Endometrial microvascular endothelial cells (primary cell): Measurements from ENCODE around the gene NT5E. TPM values are rescaled to one million over a fixed set of nuclear protein-coding genes. Genes with fewer than 3 reads are reported as not detected.

Experiments
- in situ Hi-C: cut with HindIII; loops from 2 replicates; pipeline ENCODE4 v1.10.0; 2017; ENCODE audit warnings: low sequenced_read_pairs, low pct_unique_long_range_greater_than_20kb; ENCODE audit errors: inconsistent ontology term
- total RNA-seq: library from RNA; depleted of rRNA; stranded (reverse); fragments of >200 nt; gene quantifications from one replicate; pipeline ENCODE4 v1.2.3, GENCODE V29; 2015; ENCODE audit errors: inconsistent ontology term

NT5E gene
- total RNA-seq, 1 donor from 2014 or later, result 271 TPM

- in situ Hi-C loops, result no loop called here
Measured at GRCh38 chr6:85419046-85419759, 30.7 kb upstream of the NT5E start.

- in situ Hi-C loops, result no loop called here
Measured at GRCh38 chr6:85420551-85420950, 29.3 kb upstream of the NT5E start.

DNA sequence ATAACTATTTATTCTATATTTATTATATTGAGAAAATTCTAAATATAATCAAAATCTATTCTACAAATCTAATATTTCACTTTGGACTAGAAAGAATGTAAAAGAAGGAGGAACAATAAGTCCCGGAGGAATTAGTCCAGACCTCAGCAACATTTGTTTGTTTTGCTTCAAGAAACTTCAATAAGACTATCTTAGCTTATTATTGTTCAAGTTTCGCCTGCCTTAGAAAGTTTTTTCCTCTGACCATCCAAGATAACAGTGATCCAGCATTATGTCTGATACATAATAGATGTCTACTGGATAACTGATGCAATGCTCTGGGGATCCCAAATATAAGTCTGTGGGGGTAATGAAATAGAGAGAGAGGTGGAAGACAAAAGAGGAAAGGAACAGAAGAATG is 28.7 kb upstream of the NT5E start:
- in situ Hi-C loops, result no loop called here

- in situ Hi-C loops, result no loop called here
Measured at GRCh38 chr6:85421972-85422371, 27.9 kb upstream of the NT5E start.

- in situ Hi-C loops, result no loop called here
Measured at GRCh38 chr6:85422996-85423395, 26.9 kb upstream of the NT5E start.

GRCh38 chr6:85424981-85425380 is 24.9 kb upstream of the NT5E start:
- in situ Hi-C loops, result no loop called here

GRCh38 chr6:85425997-85426396 is 23.9 kb upstream of the NT5E start:
- in situ Hi-C loops, result no loop called here

DNA sequence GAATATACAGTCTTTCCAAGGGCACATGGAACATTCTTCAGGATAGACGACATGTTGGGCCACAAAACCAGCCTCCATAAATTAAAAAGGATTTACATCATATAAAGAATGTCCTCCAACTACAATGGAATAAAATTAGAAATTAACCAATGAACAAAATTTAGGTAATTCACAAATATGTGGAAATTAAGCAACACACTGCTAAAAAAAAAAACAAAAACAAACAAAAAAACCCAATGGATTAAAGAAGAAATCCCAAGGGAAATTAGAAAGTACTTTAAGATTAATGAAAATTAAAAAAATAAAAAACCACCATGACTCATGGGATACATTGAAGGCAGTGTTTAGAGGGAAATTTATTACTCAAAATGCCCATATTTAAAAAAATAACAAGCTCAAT is 21.4 kb upstream of the NT5E start:
- in situ Hi-C loops, result no loop called here

DNA sequence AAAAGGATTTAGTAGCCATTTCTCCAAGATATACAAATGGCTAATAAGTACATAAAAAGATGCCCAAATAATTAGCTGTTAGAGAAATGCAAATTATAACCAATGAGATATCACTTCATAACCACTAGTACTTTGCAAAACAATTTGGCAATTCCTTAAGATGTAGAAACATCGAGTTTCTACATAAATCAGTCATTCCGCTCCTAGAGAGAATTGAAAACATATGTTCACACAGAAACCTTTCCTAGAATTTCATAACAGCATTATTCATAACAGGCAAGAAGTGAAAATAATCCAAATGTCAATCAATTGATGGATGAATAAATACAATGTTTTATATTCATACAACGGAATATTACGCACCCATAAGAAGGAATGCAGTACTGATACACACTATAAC is 20.5 kb upstream of the NT5E start:
- in situ Hi-C loops, result no loop called here

- in situ Hi-C loops, result no loop called here
Measured at GRCh38 chr6:85431271-85431670, 18.6 kb upstream of the NT5E start.

- in situ Hi-C loops, result no loop called here
Measured at GRCh38 chr6:85432554-85432953, 17.3 kb upstream of the NT5E start.

DNA sequence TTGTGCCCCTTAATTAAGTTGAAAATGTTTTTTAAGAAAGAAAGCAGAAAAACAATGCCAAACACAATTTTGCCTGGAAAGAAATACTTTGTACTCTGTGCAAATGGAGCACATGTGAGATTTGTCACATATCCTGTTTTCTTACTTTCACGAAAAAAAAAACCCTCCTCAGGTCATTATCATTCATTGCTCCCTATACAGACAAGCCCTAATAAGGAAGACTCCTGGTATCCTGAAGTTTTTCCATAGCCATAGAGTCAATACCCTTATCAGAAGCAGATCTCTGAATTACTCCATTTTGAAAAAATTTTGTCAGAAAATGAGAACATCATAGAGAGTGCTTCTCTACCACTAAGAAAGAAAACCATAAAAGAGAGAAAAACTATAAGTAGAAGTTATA is 14.0 kb upstream of the NT5E start:
- in situ Hi-C loops, result no loop called here

DNA sequence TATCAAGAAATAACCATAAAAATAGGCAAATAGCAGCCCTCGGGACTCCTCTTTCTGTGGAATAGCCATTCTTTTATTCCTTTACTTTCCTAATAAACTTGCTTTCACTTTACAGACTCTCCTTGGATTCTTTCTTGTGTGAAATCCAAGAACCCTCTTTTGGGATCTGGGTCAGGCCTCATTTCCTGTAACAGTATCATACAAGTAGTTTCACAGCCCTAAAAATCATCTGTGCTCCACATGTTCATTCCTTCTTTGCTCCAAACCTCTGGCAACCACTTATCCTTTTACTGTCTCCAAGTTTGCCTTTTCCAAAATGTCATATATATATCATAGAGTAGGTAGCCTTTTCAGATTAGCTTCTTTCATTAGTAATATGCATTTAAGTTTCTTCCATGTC is 13.5 kb upstream of the NT5E start:
- in situ Hi-C loops, result no loop called here

- in situ Hi-C loops, result no loop called here
Measured at GRCh38 chr6:85436939-85437495, 12.9 kb upstream of the NT5E start.

DNA sequence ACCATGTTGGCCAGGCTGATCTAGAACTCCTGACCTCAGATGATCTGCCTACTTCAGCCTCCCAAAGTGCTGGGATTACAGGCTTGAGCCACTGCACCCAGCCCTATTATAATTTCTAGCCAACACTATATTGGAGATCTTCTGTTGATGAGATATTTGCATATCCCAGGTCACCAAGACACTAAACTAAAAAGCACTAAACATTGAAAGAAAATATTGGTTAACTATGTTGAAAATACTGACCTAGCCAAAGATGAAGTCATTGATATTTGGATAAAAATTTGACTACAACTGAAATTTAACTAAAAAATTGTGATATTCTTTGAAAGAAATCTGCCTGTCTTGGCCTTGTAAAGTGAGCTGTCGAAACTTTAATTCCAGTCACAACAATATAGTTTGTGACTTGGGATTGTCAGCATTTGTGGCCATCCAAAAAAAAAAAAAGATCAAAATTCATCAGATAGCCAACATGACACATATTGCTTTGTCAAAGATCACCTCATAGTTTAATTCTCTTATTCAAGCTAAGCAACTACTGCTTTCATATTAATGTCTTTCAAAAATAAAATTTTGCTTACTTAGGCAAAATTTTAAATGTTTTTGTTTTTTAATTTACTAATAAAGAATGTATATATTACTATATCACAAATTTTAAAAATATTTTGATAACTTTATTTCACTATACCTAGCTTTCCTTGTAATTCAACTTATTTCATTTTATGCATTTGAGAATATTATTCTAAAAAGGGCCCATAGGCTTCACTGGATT is 6.3 kb upstream of the NT5E start:
- in situ Hi-C loops, result no loop called here

DNA sequence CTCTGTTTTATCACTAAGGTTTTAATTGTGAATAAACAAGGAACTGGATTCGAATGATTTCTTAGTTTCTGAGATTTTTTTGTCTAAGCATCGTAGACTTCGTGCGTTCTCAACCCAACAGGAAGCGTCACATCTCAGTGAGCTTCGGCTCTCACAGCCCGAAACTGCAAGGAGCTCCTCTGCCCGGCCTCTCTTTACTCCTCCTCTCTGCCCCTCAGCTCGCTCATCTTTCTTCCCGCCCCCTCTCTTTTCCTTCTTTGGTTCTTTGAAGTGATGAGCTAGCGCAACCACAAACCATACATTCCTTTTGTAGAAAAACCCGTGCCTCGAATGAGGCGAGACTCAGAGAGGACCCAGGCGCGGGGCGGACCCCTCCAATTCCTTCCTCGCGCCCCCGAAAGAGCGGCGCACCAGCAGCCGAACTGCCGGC is 480 bp upstream of the NT5E start:
- in situ Hi-C loops, result no loop called here

DNA sequence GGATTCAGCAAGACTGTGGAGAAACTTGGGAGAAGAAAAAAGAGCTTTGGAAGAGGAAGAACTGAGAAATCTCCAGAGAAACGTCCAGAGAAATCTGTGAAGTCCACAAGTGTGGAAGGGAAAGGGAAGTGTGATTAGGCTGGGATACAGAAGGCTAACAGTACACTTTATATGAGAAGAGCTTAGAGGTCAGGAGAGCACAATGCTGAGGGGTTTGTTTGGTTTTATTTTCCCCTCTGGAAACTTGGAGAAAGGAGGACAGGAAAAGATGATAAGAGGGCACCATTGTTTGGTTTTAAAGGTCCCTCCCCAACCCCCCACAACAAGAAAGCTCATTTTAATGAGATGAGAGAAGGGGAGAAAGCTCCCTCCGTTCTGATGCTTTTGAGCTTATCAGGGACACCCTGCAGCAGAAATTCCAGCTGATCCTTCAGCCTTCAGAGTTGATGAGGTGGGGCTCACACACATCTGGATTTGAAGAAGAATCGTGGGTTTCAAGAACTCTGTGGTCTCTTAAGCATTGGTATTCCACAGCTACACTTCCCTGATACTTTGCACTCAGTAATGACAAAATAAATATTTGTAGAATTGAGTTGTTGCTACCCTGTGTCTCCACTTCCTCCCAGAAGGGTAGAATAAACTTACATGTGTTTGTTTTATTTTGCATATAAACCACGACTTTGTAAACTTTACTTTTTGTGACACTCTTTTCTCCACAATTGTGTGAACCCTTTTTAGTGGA is 1.9 kb downstream of the NT5E start:
- in situ Hi-C loops, result loop anchor here (25.0 kb wide), 1 partner anchor 89 kb away; no protein-coding TSS in a partner anchor

DNA sequence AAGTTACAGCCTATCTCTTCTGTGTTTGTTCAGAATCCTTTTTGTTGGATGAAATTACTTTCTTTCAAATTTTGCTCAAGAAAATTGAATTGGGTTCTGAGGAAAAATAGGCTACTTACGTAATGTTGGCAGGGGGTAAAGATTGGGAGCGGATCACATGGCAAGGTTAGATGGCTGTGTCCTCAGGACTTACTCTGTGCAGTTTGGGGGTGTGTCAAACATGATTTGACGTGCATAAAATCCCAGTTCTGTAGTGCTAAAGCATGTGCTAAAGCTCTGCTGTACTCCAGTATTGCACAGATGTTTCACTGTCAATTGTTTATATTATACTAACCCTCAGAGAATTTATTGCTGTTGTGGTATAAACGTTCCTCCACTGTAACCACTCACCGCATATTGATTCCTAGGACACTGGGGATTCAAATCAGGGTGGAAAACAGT is 2.6 kb downstream of the NT5E start:
- in situ Hi-C loops, result loop anchor here (25.0 kb wide), 1 partner anchor 90 kb away; no protein-coding TSS in a partner anchor

DNA sequence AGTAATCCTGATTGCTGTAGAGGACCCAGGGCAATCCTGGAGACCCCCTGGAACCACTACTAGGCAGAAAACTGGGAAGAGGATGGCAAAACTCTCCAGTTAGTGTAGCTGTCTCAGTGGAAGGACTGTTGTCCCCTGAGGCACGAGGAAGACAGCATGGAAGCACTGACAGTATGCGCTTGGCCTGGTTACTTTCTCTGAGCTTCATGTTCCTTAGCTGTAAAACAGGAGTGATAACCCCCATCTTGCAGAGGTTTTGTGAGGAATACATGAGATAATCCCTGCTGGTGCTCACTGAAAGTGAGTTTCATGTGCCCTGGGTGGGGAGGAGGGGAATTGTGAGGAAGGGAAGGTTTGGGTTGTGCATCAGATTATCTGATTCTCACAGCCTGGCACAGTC is 3.2 kb downstream of the NT5E start:
- in situ Hi-C loops, result loop anchor here (25.0 kb wide), 1 partner anchor 91 kb away; no protein-coding TSS in a partner anchor
